ENCODE measurements around the gene KRTAP4-8.

DNA sequence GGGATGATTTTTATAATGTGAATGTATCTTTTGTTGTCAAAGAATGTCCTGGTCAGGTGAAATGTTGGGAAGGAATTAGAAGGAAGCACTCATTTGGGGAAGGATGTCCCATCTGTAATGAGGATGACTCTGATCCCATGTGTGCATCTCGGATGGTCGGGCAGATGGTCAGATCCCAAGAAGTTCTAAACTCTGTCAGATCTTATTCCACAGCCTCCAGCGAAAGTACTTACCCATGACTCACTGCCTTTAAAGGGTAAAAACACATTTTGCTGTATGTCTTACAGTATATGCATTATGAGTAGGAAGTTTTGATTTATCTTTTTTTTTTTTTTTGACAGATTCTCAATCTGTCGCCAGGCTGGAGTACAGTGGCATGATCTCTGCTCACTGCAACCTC, 20.8 kb upstream of the KRTAP4-8 start:
- TF ChIP-seq, protein P1, sequence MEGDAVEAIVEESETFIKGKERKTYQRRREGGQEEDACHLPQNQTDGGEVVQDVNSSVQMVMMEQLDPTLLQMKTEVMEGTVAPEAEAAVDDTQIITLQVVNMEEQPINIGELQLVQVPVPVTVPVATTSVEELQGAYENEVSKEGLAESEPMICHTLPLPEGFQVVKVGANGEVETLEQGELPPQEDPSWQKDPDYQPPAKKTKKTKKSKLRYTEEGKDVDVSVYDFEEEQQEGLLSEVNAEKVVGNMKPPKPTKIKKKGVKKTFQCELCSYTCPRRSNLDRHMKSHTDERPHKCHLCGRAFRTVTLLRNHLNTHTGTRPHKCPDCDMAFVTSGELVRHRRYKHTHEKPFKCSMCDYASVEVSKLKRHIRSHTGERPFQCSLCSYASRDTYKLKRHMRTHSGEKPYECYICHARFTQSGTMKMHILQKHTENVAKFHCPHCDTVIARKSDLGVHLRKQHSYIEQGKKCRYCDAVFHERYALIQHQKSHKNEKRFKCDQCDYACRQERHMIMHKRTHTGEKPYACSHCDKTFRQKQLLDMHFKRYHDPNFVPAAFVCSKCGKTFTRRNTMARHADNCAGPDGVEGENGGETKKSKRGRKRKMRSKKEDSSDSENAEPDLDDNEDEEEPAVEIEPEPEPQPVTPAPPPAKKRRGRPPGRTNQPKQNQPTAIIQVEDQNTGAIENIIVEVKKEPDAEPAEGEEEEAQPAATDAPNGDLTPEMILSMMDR (conservative IDR thresholded peaks at IDR 0.05; ENCODE audit: low read depth, low read length) = no peak
- TF ChIP-seq EZH2 (IDR thresholded peaks at IDR 0.05; ENCODE audit: low read length, unreplicated experiment) (no peak), EZH2phosphoT487 (IDR thresholded peaks at IDR 0.05; ENCODE audit: borderline replicate concordance, low read length) (no peak)

Measured in PC-3 (cell line).